Jurkat, Clone E6-1 (cell line): ENCODE results near the gene MKX. TPM values are rescaled to one million over a fixed set of nuclear protein-coding genes. Genes with fewer than 3 reads are reported as not detected.
A peak's percentile ranks its signal among the peaks of the same experiment; 100 is the strongest.

Source experiments
- DNase-seq: peaks from one replicate; pipeline ENCODE4 v3.0.0-alpha.2; 2011; ENCODE audit warnings: low read depth, low spot score
- H3K4me3 ChIP-seq: 2 replicates; pipeline ENCODE4 v1.5.1; 2011; ENCODE audit warnings: mild to moderate bottlenecking, low read length, control low read depth, moderate library complexity
- polyA plus RNA-seq: library from polyadenylated mRNA; unstranded; fragments of >200 nt; gene quantifications from one replicate; pipeline ENCODE4 v1.2.1, GENCODE V29; 2012; ENCODE audit warnings: missing spikeins; ENCODE audit not compliant: insufficient read length, insufficient read depth

MKX gene
- not detected for polyA plus RNA-seq

- no peak for DNase-seq
- no peak within 1 kb of the TSS for H3K4me3 ChIP-seq
Observed at GRCh38 chr10:27745732-27746396, at the start of gene MKX. TSS of gene MKX (minus strand) at chr10:27745819. CDS start at chr10:27743415, 2,404 bp downstream.

GRCh38 chr10:27794157-27794556, 48.5 kb upstream of the MKX start:
- no peak overlapping the region for H3K4me3 ChIP-seq
- DNase-seq, result no peak

- no peak for DNase-seq
- no peak overlapping the region for H3K4me3 ChIP-seq
Observed at GRCh38 chr10:27792216-27792615, 46.6 kb upstream of the MKX start.

- no peak for DNase-seq
- no peak overlapping the region for H3K4me3 ChIP-seq
Observed at GRCh38 chr10:27784272-27784671, 38.7 kb upstream of the MKX start.

- peak; percentile 32 for DNase-seq
- H3K4me3 ChIP-seq, result no peak overlapping the region
Observed at GRCh38 chr10:27783660-27784059, 38.0 kb upstream of the MKX start.

- DNase-seq, result no peak
- H3K4me3 ChIP-seq, result no peak overlapping the region
Observed at GRCh38 chr10:27779462-27780015, 33.9 kb upstream of the MKX start.

GRCh38 chr10:27774831-27775230, 29.2 kb upstream of the MKX start:
- DNase-seq, result no peak
- H3K4me3 ChIP-seq, result no peak overlapping the region

GRCh38 chr10:27771231-27771630, 25.6 kb upstream of the MKX start:
- DNase-seq, result peak; percentile 28
- H3K4me3 ChIP-seq, result no peak overlapping the region

- H3K4me3 ChIP-seq, result no peak overlapping the region
- DNase-seq, result no peak
Observed at GRCh38 chr10:27770181-27770580, 24.6 kb upstream of the MKX start.

GRCh38 chr10:27760867-27761266, 15.2 kb upstream of the MKX start:
- H3K4me3 ChIP-seq, result no peak overlapping the region
- DNase-seq, result no peak

- DNase-seq, result no peak
Observed at GRCh38 chr10:27759483-27760272, 14.1 kb upstream of the MKX start.

GRCh38 chr10:27752673-27753237, 7.1 kb upstream of the MKX start:
- H3K4me3 ChIP-seq, result no peak overlapping the region
- no peak for DNase-seq

More at GRCh38 chr10:27759483-27760272, 14.1 kb upstream of the MKX start:
- no peak overlapping the region for H3K4me3 ChIP-seq

- DNase-seq, result no peak
- H3K4me3 ChIP-seq, result no peak overlapping the region
Observed at GRCh38 chr10:27748601-27749000, 3.0 kb upstream of the MKX start.

GRCh38 chr10:27747096-27747451, 1.5 kb upstream of the MKX start:
- no peak overlapping the region for H3K4me3 ChIP-seq
- no peak for DNase-seq

- H3K4me3 ChIP-seq, result no peak overlapping the region
- no peak for DNase-seq
Observed at GRCh38 chr10:27746397-27747095, 927 bp upstream of the MKX start.

- DNase-seq, result no peak
- H3K4me3 ChIP-seq, result no peak overlapping the region
Observed at GRCh38 chr10:27744802-27745731, 552 bp downstream of the MKX start.

- no peak for DNase-seq
- no peak overlapping the region for H3K4me3 ChIP-seq
Observed at GRCh38 chr10:27743877-27744801, 1.5 kb downstream of the MKX start.
